HL-60/S4 (cell line): ENCODE data around the gene CABP4.
"Not testable (repeated sequence)": the region's sequence is repeated elsewhere in the genome, so short reads cannot be mapped to it uniquely, and the experiment has no call there.

ENCODE experiments used
- in situ Hi-C: fragments of 300-500 bp; cut with MboI; formaldehyde crosslinking; loops from 2 replicates; pipeline ENCODE4 v1.14.3; 2022; ENCODE audit warnings: low sequenced_read_pairs

Gene CABP4

GRCh38 chr11:67476692-67477091, 21.5 kb downstream of the CABP4 start:
- in situ Hi-C loops, result not testable (repeated sequence)

GRCh38 chr11:67477344-67478050, 22.3 kb downstream of the CABP4 start:
- in situ Hi-C loops, result not testable (repeated sequence)

- in situ Hi-C loops, result no loop called here
These were observed 27.2 kb downstream of the CABP4 start for GRCh38 chr11:67482275-67482826.

- in situ Hi-C loops, result no loop called here
These were observed 28.0 kb downstream of the CABP4 start, which contains the start of gene AIP for GRCh38 chr11:67482827-67483798. AIP (plus strand) TSS chr11:67483026; CDS start chr11:67483159, 133 bp downstream.

- in situ Hi-C loops, result no loop called here
These were observed 28.9 kb downstream of the CABP4 start for GRCh38 chr11:67483831-67484665.

- in situ Hi-C loops, result no loop called here
These were observed 29.7 kb downstream of the CABP4 start for GRCh38 chr11:67484847-67485311.

- in situ Hi-C loops, result not testable (repeated sequence)
These were observed 30.8 kb downstream of the CABP4 start for GRCh38 chr11:67485873-67486361.

GRCh38 chr11:67486481-67487195, 31.5 kb downstream of the CABP4 start:
- in situ Hi-C loops, result no loop called here

- in situ Hi-C loops, result no loop called here
These were observed 34.2 kb downstream of the CABP4 start for GRCh38 chr11:67489203-67489884.

- in situ Hi-C loops, result no loop called here
These were observed 35.0 kb downstream of the CABP4 start for GRCh38 chr11:67489885-67490726.

GRCh38 chr11:67490727-67491065, 35.5 kb downstream of the CABP4 start:
- in situ Hi-C loops, result no loop called here

- in situ Hi-C loops, result no loop called here
These were observed 36.3 kb downstream of the CABP4 start for GRCh38 chr11:67491276-67492068.

GRCh38 chr11:67492069-67492727, 37.0 kb downstream of the CABP4 start:
- in situ Hi-C loops, result no loop called here

GRCh38 chr11:67492801-67493547, 37.8 kb downstream of the CABP4 start:
- in situ Hi-C loops, result no loop called here

GRCh38 chr11:67493548-67494370, 38.6 kb downstream of the CABP4 start:
- in situ Hi-C loops, result no loop called here
